ENCODE measurements around the gene NXPE3.
"Not testable (repeated sequence)": the region's sequence is repeated elsewhere in the genome, so short reads cannot be mapped to it uniquely, and the experiment has no call there.

The NXPE3 gene

DNA sequence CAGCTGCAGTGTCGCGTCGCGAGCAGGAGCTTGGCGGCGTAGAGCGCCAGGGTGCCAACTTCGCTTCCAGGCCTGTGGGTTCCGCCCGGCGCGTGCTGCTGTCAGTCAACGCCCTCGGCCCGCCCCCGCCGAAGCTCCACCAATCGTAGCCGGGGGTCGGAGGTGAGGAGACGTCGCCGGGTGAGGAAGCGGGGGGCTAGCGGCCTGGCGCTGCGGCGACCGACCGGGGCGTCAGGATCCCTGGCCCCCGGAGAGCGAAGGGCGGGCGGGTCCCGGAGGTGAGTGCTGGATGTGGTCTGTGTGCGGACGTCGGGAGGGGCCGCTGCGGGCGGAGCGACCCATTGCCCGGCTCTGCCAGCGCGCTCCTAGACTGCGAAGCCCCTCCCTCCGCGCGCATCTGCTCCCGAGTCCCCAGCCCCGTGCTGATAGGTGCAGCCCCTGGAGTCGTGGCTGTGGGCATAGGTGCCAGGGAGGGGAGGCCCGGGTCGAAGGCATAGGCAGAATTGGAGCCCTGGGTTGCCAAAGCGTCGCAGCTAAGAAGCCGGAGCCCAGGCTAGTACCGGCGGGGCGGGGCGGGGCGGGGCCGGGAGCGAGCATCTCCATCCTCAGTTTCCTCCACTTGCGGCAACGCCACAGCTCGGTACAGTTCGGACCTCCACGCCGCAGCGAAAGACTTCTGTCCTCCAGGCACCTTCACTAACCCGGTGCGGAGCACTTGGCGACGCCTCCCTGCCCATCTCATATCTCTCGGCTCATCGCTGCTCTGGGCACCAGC, at the start of gene NXPE3:
Gene NXPE3 (plus strand): TSS at position 165 of the 775 bp plus-strand sequence. CDS start 6,386 bp downstream, outside the sequence.
- peak; percentile 57 for DNase-seq

DNA sequence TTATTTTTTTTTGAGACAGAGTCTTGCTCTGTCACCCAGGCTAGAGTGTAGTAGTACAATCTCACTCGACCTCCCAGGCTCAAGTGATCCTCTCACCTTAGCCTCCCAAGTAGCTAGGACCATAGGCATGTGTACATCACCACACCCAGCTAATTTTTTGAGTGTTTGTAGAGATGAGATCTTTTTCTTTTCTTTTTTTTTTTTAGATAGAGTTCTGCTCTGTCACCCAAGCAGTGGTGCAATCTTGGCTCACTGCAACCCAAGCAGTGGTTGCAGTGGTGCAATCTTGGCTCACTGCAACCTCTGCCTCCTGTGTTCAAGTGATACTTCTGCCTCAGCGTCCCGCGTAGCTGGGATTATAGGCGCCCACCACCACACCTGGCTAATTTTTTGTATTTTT, 49.4 kb upstream of the NXPE3 start:
- DNase-seq = no peak

DNA sequence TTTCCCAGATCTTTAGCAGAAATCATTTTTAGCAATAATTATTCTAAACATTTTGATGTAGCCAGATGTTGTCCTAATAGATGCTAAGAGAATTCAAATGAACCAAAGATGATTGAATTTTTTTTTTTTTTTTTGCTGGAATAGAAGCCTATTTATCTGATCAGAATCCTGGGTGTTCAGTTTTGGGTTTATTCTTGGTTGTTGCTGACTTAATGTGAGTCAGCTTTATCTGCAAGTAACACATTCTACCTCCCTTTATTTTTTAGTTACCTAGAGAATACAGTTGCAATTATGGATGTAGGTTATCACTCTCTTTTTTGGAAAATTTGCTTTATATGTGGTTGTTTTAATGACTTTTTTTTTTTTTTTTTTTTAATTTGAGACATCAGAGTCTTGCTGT, 48.2 kb upstream of the NXPE3 start:
- no peak for DNase-seq

DNA sequence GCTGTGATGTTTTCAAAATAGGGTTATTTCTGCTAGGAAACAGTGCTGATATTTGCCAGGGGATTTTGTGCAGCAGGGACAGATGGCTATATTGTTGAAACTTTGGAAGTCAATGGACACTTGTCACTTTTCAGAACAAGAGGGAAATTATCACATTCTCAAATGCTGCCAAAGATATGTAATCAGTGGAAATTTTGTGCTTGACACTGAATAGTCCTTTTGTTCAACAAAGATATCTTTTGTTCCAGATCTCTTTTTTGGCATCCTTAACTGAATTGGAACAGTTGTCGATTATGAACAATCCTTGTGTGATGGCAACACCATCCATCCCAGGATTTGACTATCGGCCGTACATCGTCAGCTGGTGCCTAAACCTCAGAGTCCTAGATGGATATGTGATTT, 46.8 kb upstream of the NXPE3 start:
- no peak for DNase-seq

DNA sequence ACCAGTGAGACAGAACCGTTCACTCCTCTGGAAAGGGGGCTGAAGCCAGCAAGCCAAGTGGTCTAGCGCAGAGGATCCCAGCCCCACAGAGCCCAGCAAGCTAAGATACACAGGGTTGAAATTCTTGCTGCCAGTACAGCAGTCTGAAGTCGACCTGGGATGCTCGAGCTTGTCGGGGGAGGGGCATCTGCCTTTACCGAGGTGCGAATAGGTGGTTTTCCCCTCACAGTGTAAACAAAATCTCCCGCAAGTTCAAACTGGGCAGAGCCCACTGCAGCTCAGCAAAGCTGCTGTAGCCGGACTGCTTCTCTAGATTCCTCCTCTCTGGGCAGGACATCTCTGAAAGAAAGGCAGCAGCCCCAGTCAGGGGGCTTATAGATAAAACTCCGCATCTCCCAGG, 43.2 kb upstream of the NXPE3 start:
- DNase-seq = no peak

DNA sequence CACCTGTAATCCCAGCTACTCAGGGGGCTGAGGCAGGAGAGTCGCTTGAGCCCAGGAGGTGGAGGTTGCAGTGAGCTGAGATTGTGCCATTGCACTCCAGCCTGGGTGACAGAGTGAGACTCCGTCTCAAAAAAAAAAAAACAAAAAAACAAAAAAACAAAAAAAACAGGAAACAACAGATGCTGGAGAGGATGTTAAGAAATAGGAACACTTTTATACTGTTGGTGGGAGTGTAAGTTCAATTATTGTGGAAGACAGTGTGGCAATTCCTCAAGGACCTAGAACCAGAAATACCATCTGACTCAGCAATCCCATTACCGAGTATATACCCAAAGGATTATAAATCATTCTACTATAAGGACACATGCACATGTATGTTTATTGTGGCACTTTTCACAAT, 37.1 kb upstream of the NXPE3 start:
- not testable (repeated sequence) for DNase-seq

DNA sequence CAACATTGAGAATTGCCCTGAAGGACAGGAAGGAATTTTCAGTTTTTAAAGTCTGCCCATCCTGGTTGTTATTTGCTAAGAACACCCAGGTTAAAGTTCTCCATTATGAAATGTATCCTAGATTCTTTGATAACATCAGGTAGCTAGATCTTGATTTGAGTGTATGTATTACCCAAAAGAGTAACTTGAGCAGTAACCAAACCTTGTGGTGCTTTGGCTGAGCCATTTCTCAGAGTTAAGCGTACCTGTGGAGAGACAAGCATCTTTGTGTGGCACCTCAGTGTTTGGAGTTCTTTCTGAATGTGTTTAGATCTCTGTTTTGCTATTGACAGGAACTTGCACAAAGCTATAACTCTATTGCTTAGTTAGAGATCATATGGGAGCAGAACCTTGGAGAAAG, 34.2 kb upstream of the NXPE3 start:
- no peak for DNase-seq

DNA sequence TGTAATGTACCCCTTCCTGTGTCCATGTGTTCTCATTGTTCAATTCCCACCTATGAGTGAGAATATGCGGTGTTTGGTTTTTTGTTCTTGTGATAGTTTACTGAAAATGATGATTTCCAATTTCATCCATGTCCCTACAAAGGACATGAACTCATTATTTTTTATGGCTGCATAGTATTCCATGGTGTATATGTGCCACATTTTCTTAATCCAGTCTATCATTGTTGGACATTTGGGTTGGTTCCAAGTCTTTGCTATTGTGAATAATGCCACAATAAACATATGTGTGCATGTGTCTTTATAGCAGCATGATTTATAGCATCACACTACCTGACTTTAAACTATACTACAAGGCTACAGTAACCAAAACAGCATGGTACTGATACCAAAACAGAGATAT, 33.1 kb upstream of the NXPE3 start:
- not testable (repeated sequence) for DNase-seq

DNA sequence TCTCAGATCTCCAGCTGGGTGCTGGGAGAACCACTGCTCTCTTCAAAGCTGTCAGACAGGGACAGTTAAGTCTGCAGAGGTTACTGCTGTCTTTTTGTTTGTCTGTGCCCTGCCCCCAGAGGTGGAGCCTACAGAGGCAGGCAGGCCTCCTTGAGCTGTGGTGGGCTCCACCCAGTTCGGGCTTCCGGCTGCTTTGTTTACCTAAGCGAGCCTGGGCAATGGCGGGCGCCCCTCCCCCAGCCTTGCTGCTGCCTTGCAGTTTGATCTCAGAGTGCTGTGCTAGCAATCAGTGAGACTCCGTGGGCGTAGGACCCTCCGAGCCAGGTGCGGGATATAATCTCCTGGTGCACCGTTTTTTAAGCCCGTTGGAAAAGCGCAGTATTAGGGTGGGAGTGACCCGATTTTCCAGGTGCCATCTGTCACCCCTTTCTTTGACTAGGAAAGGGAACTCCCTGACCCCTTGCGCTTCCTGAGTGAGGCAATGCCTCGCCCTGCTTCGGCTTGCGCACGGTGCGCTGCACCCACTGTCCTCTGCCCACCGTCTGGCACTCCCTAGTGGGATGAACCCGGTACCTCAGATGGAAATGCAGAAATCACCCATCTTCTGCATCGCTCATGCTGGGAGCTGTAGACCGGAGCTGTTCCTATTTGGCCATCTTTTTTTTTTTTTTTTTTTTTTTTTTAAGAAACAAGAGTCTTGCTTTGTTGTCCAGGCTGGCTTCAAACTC, 25.5 kb upstream of the NXPE3 start:
- DNase-seq = not testable (repeated sequence)

DNA sequence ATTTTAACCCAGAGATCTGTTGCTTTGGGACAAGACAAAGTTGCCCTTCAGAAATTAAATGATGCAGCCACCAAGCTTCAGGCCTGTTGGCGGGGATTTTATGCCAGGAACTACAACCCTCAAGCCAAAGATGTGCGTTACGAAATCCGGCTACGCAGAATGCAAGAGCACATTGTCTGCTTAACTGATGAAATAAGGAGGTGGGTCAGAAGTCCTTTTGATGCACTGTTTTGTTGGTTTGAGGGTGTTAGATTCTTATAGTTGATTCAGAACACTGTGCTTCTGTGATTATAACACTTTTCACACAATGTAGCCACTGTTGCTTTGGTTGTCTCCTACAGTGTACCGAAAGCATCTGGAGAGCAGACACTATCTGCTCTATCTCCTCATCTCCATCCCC, 20.8 kb upstream of the NXPE3 start:
- no peak for DNase-seq

DNA sequence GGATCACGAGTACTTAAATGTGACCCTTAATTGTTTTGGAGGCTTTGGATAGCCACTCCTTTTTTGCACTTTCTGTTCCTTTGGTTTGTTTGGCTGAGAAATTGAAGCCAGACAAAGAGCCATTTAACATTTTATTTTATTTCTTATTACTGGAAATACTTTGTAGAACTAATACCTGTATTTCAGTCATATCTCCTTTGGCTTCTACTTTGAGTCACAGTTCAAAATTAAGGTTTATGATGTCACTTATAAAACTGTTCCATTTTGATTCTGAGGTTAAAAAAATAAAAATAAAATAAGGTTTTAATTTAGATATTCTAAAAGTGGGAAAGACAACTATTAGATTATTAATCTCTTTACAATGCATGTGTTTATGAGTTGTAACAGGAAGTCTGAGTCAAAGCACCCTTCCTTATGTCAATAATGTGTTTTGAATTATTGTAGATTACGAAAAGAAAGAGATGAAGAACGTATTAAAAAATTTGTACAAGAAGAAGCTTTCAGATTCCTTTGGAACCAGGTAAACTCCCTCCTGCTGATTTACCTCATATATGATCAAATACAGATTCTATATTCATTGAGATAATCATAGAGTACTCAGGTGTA, 16.9 kb upstream of the NXPE3 start:
- no peak for DNase-seq

DNA sequence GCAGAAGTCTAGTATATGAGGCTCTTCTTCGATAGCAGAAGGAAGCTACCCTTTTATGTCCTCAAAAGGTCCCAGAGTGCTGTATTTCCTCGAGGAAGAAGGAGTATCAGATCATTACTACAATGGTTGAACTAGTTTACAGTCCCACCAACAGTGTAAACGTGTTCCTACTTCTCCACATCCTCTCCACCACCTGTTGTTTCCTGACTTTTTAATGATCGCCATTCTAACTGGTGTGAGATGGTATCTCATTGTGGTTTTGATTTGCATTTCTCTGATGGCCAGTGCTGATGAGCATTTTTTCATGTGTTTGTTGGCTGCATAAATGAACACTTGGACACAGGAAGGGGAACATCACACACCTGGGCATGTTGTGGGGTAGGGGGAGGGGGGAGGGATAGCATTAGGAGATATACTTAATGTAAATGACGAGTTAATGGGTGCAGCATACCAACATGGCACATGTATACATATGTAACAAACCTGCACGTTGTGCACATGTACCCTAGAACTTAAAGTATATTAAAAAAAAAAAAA, 1.2 kb upstream of the NXPE3 start:
- DNase-seq = not testable (repeated sequence)

DNA sequence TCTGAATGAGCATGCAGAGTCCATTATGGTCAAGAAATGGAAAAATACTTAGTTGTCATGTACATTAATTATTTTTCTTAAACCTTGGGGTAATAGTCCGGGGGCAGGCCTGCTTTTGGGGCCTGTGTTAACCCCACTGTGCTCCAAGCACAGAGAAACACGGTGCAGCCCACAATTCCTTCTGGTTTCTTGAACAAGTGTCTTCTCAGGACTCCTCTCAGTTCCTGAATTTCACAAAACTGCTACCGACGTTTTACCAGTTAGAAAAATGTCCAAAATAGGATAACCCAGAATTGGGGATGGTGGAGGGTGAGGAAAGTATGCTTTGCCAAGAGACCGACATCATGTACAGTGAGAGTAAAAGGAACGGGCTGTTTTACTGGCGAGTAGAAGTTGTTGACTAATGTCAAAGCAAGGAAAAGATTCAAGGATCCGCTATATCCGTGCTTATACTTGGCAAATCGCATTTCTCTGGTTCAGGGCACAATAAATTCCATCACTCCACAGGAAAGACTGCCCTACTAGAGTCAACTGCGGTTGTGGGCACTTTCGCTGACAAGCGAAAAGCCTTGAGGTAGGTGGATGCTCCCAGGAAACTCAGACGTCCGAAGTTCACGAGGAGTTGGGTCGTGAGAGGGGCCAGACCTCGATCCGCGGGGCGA, 495 bp upstream of the NXPE3 start:
- no peak for DNase-seq

DNA sequence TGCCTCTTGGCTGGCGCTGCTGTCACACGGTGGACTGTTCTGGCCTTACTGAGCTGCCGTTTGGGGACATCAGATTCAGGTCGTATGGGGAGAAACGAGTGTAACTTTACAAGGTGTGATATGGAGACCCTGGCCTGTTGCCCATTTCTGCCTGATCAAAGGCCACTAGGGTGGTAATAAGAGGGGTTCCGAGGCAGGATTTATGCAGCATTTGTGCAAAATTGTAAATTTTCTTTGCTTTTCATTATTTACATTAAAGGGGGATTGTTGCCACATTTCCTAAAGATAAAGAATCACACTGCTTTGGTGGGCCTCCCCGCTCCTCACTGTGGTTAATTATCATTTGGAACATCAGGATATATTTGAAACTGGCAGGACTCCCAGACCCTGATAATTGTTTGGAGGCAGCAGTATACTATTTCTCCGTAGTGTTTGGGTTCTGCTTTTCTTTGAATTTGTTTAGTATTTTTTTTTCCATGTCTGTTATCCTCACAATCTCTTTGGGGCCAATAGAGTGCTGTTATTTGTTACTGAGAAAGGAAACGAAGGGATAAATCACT, 891 bp downstream of the NXPE3 start:
- no peak for DNase-seq

DNA sequence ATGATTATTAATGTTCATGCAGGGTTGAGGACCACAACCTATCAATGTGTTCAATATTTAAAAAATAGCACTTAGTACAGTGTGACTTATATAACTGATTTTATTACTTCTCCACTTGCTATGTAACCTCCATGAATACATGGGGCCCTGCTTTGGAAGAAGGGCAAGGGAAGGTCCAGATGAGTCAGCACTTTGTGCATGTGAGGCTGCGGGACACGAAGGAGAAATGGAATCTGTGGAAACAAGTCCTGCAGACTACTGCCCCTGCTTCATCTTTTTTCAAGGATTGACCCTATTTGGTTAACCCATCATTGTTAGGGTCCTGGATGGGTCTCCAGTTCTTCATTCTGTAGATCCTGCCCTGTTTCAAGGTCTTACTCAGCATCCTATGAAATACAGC, 1.6 kb downstream of the NXPE3 start:
- DNase-seq = no peak

DNA sequence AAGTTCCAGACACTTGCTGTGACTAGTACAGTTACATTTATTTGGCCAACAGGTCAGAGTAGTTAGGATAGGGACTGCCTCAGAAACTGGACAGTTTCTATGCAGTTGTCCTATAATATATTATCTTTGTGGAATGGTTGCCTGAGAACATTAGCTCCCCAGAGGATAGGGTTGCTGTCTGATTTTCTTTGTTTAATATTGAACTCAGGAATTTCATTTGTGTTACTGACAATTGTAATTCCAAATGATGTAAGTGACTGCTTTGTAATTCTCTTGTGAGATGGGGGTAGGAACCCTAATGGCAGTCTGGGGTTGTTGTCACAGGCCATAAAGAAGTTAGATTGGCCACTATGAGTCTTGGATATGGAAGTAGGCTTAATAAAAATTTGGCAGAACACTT, 2.2 kb downstream of the NXPE3 start:
- DNase-seq = no peak

DNA sequence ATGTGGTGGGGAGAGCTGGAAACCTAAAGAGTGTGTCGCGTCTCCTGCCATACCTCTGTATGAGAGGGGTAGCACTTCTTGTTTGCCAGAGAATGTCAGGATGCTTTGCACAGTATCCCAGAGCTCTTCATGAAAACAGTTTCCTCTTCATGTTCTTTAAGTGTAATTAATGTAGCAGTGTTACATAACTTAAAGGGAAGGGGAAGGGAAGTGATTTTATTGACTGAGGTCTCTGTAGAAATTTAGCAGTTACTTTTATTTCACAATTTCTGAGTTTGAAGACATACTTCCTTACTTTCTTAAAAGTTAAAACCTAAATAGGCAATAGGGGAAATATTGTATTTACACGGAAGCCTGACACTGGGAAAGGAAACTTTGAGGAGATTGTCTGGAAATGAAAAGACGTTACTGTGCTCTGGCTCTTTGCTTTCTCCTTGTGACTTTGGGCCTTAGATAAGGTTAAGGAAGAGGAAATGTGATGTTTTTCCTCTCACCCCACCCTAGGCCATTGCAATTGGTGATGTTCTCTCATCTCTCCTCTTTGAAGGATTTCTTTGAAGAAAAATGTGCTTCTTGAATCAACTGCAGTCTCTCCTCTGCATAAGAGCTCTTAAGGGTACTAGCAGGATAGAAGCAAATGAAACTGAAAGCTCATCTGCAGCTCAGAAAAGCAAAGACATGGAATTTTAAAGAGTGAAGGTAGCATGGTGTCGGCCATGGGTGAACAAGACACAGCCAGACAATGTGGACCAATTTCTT, 6.0 kb downstream of the NXPE3 start:
- no peak for DNase-seq

DNA sequence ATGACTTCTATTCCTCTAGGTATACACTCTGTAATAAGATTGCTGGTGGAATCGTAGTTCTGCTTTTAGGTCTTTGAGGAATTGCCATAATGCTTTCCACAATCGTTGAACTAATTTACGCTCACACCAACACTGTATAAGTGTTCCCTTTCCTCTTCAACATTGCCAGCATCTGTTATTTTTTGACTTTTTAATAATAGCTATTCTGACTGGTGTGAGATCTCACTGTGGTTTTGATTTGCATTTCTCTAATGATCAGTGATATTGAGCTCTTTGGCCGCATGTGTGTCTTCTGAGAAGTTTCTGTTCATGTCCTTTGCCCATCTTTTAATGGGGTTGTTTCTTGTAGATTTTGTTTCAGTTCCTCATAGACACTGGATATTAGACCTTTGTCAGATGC, 12.8 kb downstream of the NXPE3 start:
- DNase-seq = no peak

DNA sequence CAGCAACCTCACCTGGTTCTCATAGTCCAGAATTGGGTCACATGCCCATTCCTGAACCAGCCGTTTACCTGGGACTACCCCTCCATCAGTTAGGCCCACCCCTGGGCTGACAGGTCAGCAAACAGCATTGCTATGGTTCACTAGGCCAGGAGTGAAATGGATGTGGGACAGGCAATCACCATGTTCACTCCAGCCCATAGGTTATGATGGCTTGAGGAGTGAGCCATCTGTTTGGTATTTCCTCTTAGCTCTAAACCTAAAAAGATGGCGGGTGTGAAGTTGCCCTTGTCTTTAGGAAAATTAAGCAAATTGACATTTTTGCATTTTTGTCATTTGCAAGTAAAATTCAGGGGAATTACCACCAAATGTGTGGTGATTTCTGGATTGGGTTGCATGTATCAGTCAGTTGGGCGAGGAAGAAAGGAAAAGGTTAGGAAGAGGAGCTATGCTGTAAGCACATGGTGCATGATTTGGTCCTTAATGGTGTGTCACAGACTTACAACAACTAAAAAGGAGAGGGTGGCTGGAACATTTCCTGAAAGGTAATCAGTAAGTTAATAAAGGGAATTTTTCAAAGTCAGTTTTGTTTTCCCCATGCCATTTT, 17.2 kb downstream of the NXPE3 start:
- no peak for DNase-seq

DNA sequence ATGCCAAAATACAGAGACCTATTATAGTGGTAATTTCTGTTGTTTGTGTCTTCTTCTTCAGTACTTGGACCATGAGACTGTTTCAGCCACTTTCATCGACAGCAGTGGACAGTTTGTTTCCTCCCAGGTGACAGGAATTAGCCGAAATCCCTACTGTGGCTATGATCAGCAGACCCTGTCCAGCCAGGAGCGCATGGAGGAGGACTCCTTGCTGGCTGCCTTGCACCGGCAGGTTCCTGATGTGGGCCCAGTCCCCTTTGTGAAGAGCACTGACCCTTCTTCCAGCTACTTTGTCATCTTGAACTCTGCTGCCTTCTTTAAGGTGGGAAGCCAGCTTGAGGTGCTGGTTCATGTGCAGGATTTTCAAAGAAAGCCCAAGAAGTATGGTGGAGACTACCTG, 22.2 kb downstream of the NXPE3 start:
- no peak for DNase-seq

DNA sequence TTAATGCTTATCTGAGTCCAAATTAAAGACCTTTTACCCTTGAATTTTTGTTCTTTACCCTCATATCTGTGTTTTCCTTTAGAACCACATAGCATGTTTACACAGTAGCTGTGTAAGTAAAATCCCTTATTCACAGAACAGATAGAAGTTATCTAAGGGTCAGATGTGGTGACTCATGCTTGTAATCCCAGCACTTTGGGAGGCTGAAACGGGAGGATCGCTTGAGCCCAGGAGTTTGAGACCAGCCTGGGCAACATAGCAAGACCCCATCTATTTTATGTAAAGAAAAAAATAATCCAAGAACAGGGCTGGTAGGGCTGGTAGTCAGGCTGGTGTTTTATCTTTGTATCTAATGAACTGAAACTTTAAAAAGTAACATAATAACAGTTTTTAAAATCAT, 23.2 kb downstream of the NXPE3 start:
- DNase-seq = no peak
